Measurements from ENCODE around the gene KRTAP1-3.
"Not testable (repeated sequence)": the region's sequence is repeated elsewhere in the genome, so short reads cannot be mapped to it uniquely, and the experiment has no call there.

Gene KRTAP1-3

GRCh38 chr17:41054025-41054424 is 19.4 kb upstream of the KRTAP1-3 start:
- no peaks in the 10 kb centered on the region for H3K36me3 ChIP-seq (ENCODE audit: control insufficient read depth, insufficient read depth, low read length)
- peaks cover 5% of the 10 kb centered on the region for H3K4me1 ChIP-seq (ENCODE audit: control insufficient read depth, insufficient read depth, low read length, poor library complexity, severe bottlenecking)
- peaks cover 17% of the 10 kb centered on the region for H3K9me3 ChIP-seq (ENCODE audit: control insufficient read depth, low read length)
- WGBS, 2 experiments (ENCODE audit: insufficient coverage in 2 of 2) = 84 to 86% methylated on average over 4 of the region's 4 CpGs
- H3K27ac ChIP-seq (ENCODE audit: low read depth, low read length, severe bottlenecking) = no peak overlapping the region
- no peak overlapping the region for H3K4me3 ChIP-seq (ENCODE audit: extremely low read depth, insufficient read depth, low read length, poor library complexity, severe bottlenecking)

GRCh38 chr17:41052566-41052965 is 17.9 kb upstream of the KRTAP1-3 start:
- Histone ChIP-seq H3K4me3 (ENCODE audit: extremely low read depth, insufficient read depth, low read length, poor library complexity, severe bottlenecking) (no peak overlapping the region), H3K36me3 (ENCODE audit: control insufficient read depth, insufficient read depth, low read length) (no peaks in the 10 kb centered on the region), H3K9me3 (ENCODE audit: control insufficient read depth, low read length) (peaks cover 17% of the 10 kb centered on the region), H3K4me1 (ENCODE audit: control insufficient read depth, insufficient read depth, low read length, poor library complexity, severe bottlenecking) (peaks cover 8% of the 10 kb centered on the region), H3K27ac (ENCODE audit: low read depth, low read length, severe bottlenecking) (no peak overlapping the region)

- Histone ChIP-seq H3K27ac (ENCODE audit: low read depth, low read length, severe bottlenecking) (peak overlapping the region; percentile 70), H3K4me3 (ENCODE audit: extremely low read depth, insufficient read depth, low read length, poor library complexity, severe bottlenecking) (no peak overlapping the region), H3K9me3 (ENCODE audit: control insufficient read depth, low read length) (peaks cover 5% of the 10 kb centered on the region), H3K36me3 (ENCODE audit: control insufficient read depth, insufficient read depth, low read length) (no peaks in the 10 kb centered on the region), H3K4me1 (ENCODE audit: control insufficient read depth, insufficient read depth, low read length, poor library complexity, severe bottlenecking) (peaks cover 8% of the 10 kb centered on the region)
- 81 to 88% methylated on average over 2 of the region's 2 CpGs for WGBS, 2 experiments (ENCODE audit: insufficient coverage in 2 of 2)
Measured at GRCh38 chr17:41049110-41049509, 14.4 kb upstream of the KRTAP1-3 start.

- Histone ChIP-seq H3K4me1 (ENCODE audit: control insufficient read depth, insufficient read depth, low read length, poor library complexity, severe bottlenecking) (peaks cover 8% of the 10 kb centered on the region), H3K9me3 (ENCODE audit: control insufficient read depth, low read length) (peaks cover 4% of the 10 kb centered on the region), H3K36me3 (ENCODE audit: control insufficient read depth, insufficient read depth, low read length) (no peaks in the 10 kb centered on the region), H3K27ac (ENCODE audit: low read depth, low read length, severe bottlenecking) (peak overlapping the region; percentile 70), H3K4me3 (ENCODE audit: extremely low read depth, insufficient read depth, low read length, poor library complexity, severe bottlenecking) (no peak overlapping the region)
- WGBS, 2 experiments (ENCODE audit: insufficient coverage in 2 of 2) = 72 to 75% methylated on average over 2 to 4 of the region's 7 CpGs
Measured at GRCh38 chr17:41048441-41048840, 13.8 kb upstream of the KRTAP1-3 start.

GRCh38 chr17:41046735-41047465 is 12.2 kb upstream of the KRTAP1-3 start, which contains the start of gene KRTAP2-1:
KRTAP2-1 (minus strand) TSS chr17:41047316; CDS start chr17:41047267, 49 bp downstream.
- not testable (repeated sequence) for H3K4me1 ChIP-seq (ENCODE audit: control insufficient read depth, insufficient read depth, low read length, poor library complexity, severe bottlenecking); H3K4me3 ChIP-seq (ENCODE audit: extremely low read depth, insufficient read depth, low read length, poor library complexity, severe bottlenecking); H3K27ac ChIP-seq (ENCODE audit: low read depth, low read length, severe bottlenecking); H3K9me3 ChIP-seq (ENCODE audit: control insufficient read depth, low read length); H3K36me3 ChIP-seq (ENCODE audit: control insufficient read depth, insufficient read depth, low read length)
- 70 to 95% methylated on average over 4 of the region's 33 CpGs for WGBS, 2 experiments (ENCODE audit: insufficient coverage in 2 of 2)

- no peak overlapping the region for H3K27ac ChIP-seq (ENCODE audit: low read depth, low read length, severe bottlenecking)
- H3K9me3 ChIP-seq (ENCODE audit: control insufficient read depth, low read length) = no peaks in the 10 kb centered on the region
- H3K4me1 ChIP-seq (ENCODE audit: control insufficient read depth, insufficient read depth, low read length, poor library complexity, severe bottlenecking) = no peaks in the 10 kb centered on the region
- no peak overlapping the region for H3K4me3 ChIP-seq (ENCODE audit: extremely low read depth, insufficient read depth, low read length, poor library complexity, severe bottlenecking)
- H3K36me3 ChIP-seq (ENCODE audit: control insufficient read depth, insufficient read depth, low read length) = no peaks in the 10 kb centered on the region
- WGBS, 2 experiments (ENCODE audit: insufficient coverage in 2 of 2) = no CpG with 5 or more reads among the region's 1 CpG
Measured at GRCh38 chr17:41042953-41043352, 8.3 kb upstream of the KRTAP1-3 start.

GRCh38 chr17:41040783-41041571 is 6.3 kb upstream of the KRTAP1-3 start, which contains the start of gene KRTAP1-1:
KRTAP1-1 (minus strand) TSS chr17:41041450; CDS start chr17:41041397, 53 bp downstream.
- 88 to 93% methylated on average over 7 to 8 of the region's 14 CpGs for WGBS, 2 experiments (ENCODE audit: insufficient coverage in 2 of 2)
- H3K9me3 ChIP-seq (ENCODE audit: control insufficient read depth, low read length); H3K36me3 ChIP-seq (ENCODE audit: control insufficient read depth, insufficient read depth, low read length); H3K4me3 ChIP-seq (ENCODE audit: extremely low read depth, insufficient read depth, low read length, poor library complexity, severe bottlenecking); H3K4me1 ChIP-seq (ENCODE audit: control insufficient read depth, insufficient read depth, low read length, poor library complexity, severe bottlenecking); H3K27ac ChIP-seq (ENCODE audit: low read depth, low read length, severe bottlenecking): not testable (repeated sequence)

- H3K4me1 ChIP-seq (ENCODE audit: control insufficient read depth, insufficient read depth, low read length, poor library complexity, severe bottlenecking) = no peaks in the 10 kb centered on the region
- H3K9me3 ChIP-seq (ENCODE audit: control insufficient read depth, low read length) = no peaks in the 10 kb centered on the region
- WGBS, 2 experiments (ENCODE audit: insufficient coverage in 2 of 2) = 50 to 63% methylated on average over 1 of the region's 2 CpGs
- no peak overlapping the region for H3K27ac ChIP-seq (ENCODE audit: low read depth, low read length, severe bottlenecking)
- H3K36me3 ChIP-seq (ENCODE audit: control insufficient read depth, insufficient read depth, low read length) = no peaks in the 10 kb centered on the region
- H3K4me3 ChIP-seq (ENCODE audit: extremely low read depth, insufficient read depth, low read length, poor library complexity, severe bottlenecking) = no peak overlapping the region
Measured at GRCh38 chr17:41037853-41038350, 3.2 kb upstream of the KRTAP1-3 start.

- Histone ChIP-seq H3K4me3 (ENCODE audit: extremely low read depth, insufficient read depth, low read length, poor library complexity, severe bottlenecking) (no peak within 1 kb of the TSS), H3K9me3 (ENCODE audit: control insufficient read depth, low read length) (no peaks in the 10 kb centered on the region), H3K4me1 (ENCODE audit: control insufficient read depth, insufficient read depth, low read length, poor library complexity, severe bottlenecking) (no peaks in the 10 kb centered on the region), H3K27ac (ENCODE audit: low read depth, low read length, severe bottlenecking) (no peak within 1 kb of the TSS), H3K36me3 (ENCODE audit: control insufficient read depth, insufficient read depth, low read length) (no peaks in the 10 kb centered on the region)
- WGBS, 2 experiments (ENCODE audit: insufficient coverage in 2 of 2) = 90 to 94% methylated on average over 10 to 12 of the region's 12 CpGs
Measured at GRCh38 chr17:41029633-41030245, 4.9 kb downstream of the KRTAP1-3 start, which contains the start of gene KRTAP1-4. KRTAP1-4 (minus strand) TSS chr17:41030195; CDS start chr17:41030078, 117 bp downstream.

- Histone ChIP-seq H3K4me1 (ENCODE audit: control insufficient read depth, insufficient read depth, low read length, poor library complexity, severe bottlenecking) (no peaks in the 10 kb centered on the region), H3K36me3 (ENCODE audit: control insufficient read depth, insufficient read depth, low read length) (no peaks in the 10 kb centered on the region), H3K27ac (ENCODE audit: low read depth, low read length, severe bottlenecking) (no peak within 1 kb of the TSS), H3K4me3 (ENCODE audit: extremely low read depth, insufficient read depth, low read length, poor library complexity, severe bottlenecking) (no peak within 1 kb of the TSS), H3K9me3 (ENCODE audit: control insufficient read depth, low read length) (no peaks in the 10 kb centered on the region)
- whole genome bisulfite sequencing, 2 experiments (ENCODE audit: insufficient coverage in 2 of 2) = 88 to 91% methylated on average over 7 of the region's 9 CpGs
Measured at GRCh38 chr17:41026715-41027471, 7.8 kb downstream of the KRTAP1-3 start, which contains the start of gene KRTAP1-5. KRTAP1-5 (minus strand) TSS chr17:41027208; CDS start chr17:41027155, 53 bp downstream.

All from mesodermal cell (in vitro differentiated cells).